ENCODE data around the gene CDC26.

DNA sequence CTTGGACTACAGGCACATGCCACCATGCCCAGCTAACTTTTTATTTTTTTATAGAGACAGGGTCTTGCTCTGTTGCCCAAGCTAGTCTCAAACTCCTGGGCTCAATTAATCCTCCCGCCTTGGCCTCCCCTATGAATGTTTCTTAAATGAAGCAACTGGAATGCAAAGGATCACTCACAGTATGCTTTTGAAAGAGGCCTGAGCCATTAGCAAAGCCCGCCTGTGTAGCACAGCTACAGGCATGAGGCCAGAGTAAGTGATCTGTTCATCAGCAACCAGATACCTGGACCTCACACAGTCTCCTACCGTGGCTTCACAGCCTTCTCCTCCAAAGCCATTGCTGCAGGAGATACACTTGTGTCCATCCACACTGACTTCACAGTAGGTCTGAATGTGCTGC lies 44.7 kb upstream of the CDC26 start:
- TF ChIP-seq, protein P1, sequence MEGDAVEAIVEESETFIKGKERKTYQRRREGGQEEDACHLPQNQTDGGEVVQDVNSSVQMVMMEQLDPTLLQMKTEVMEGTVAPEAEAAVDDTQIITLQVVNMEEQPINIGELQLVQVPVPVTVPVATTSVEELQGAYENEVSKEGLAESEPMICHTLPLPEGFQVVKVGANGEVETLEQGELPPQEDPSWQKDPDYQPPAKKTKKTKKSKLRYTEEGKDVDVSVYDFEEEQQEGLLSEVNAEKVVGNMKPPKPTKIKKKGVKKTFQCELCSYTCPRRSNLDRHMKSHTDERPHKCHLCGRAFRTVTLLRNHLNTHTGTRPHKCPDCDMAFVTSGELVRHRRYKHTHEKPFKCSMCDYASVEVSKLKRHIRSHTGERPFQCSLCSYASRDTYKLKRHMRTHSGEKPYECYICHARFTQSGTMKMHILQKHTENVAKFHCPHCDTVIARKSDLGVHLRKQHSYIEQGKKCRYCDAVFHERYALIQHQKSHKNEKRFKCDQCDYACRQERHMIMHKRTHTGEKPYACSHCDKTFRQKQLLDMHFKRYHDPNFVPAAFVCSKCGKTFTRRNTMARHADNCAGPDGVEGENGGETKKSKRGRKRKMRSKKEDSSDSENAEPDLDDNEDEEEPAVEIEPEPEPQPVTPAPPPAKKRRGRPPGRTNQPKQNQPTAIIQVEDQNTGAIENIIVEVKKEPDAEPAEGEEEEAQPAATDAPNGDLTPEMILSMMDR (IDR thresholded peaks at IDR 0.05 in 2 of 3, conservative IDR thresholded peaks at IDR 0.05 in 1 of 3; ENCODE audit: borderline replicate concordance in 1 of 3, insufficient read depth in 1 of 3, low read depth in 2 of 3, low read length in 2 of 3) = no peak
- TF ChIP-seq, protein P2, sequence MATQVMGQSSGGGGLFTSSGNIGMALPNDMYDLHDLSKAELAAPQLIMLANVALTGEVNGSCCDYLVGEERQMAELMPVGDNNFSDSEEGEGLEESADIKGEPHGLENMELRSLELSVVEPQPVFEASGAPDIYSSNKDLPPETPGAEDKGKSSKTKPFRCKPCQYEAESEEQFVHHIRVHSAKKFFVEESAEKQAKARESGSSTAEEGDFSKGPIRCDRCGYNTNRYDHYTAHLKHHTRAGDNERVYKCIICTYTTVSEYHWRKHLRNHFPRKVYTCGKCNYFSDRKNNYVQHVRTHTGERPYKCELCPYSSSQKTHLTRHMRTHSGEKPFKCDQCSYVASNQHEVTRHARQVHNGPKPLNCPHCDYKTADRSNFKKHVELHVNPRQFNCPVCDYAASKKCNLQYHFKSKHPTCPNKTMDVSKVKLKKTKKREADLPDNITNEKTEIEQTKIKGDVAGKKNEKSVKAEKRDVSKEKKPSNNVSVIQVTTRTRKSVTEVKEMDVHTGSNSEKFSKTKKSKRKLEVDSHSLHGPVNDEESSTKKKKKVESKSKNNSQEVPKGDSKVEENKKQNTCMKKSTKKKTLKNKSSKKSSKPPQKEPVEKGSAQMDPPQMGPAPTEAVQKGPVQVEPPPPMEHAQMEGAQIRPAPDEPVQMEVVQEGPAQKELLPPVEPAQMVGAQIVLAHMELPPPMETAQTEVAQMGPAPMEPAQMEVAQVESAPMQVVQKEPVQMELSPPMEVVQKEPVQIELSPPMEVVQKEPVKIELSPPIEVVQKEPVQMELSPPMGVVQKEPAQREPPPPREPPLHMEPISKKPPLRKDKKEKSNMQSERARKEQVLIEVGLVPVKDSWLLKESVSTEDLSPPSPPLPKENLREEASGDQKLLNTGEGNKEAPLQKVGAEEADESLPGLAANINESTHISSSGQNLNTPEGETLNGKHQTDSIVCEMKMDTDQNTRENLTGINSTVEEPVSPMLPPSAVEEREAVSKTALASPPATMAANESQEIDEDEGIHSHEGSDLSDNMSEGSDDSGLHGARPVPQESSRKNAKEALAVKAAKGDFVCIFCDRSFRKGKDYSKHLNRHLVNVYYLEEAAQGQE (IDR thresholded peaks at IDR 0.05; ENCODE audit: low read depth) = no peak
- no peak for TF ChIP-seq POLR2AphosphoS5 (IDR thresholded peaks at IDR 0.05; ENCODE audit: low read depth, low read length)
- TF ChIP-seq ZNF274 (IDR thresholded peaks at IDR 0.05; ENCODE audit: low read depth, low read length) = no peak
- TF ChIP-seq, protein P3, sequence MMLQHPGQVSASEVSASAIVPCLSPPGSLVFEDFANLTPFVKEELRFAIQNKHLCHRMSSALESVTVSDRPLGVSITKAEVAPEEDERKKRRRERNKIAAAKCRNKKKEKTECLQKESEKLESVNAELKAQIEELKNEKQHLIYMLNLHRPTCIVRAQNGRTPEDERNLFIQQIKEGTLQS (IDR thresholded peaks at IDR 0.05) = no peak
